Muscle of leg (tissue), 11 donors: ENCODE results near the gene FOXO6. TPM values are rescaled to one million over a fixed set of nuclear protein-coding genes. Genes with fewer than 3 reads are reported as not detected.

Source experiments
- DNase-seq: peaks from one replicate; pipeline ENCODE4 v3.0.0; 2013
- H3K27ac ChIP-seq: one replicate; pipeline ENCODE4 v1.5.1; 2013; ENCODE audit warnings: mild to moderate bottlenecking, low read length, control low read depth
- H3K27me3 ChIP-seq: one replicate; pipeline ENCODE4 v1.6.1; 2013; ENCODE audit warnings: low read length; ENCODE audit not compliant: control insufficient read depth, insufficient read depth
- H3K36me3 ChIP-seq: one replicate; pipeline ENCODE4 v1.6.1; 2013; ENCODE audit warnings: low read length; ENCODE audit not compliant: control insufficient read depth, insufficient read depth
- H3K4me1 ChIP-seq: one replicate; pipeline ENCODE4 v1.6.1; 2013; ENCODE audit warnings: low read length; ENCODE audit not compliant: control insufficient read depth, insufficient read depth
- H3K4me3 ChIP-seq: one replicate; pipeline ENCODE4 v1.5.1; 2013; ENCODE audit warnings: low read length, control low read depth
- H3K9me3 ChIP-seq: replicated peaks from 2 replicates; pipeline ENCODE4 v1.6.1; 2013; ENCODE audit warnings: low read depth, low read length; ENCODE audit not compliant: control insufficient read depth
- WGBS: methylation state at CpG from one replicate; pipeline ENCODE4 v1.1.5; 2013; ENCODE audit warnings: missing lambda C conversion rate; ENCODE audit not compliant: insufficient coverage; 5-methylcytosine and 5-hydroxymethylcytosine counted together
- polyA plus RNA-seq, 8 donors: library from polyadenylated mRNA; unstranded; fragments of 120-200 nt; gene quantifications; one replicate each; pipeline versions ENCODE4 v1.2.1 to v1.2.3, GENCODE V29; 2013; ENCODE audit warnings: inconsistent platforms in 1 of 8, low replicate concordance in 1 of 8; ENCODE audit not compliant: insufficient read length in 8 of 8, insufficient read depth in 1 of 8
- total RNA-seq: library from RNA; stranded (reverse); fragments of 120-200 nt; gene quantifications from one replicate; pipeline ENCODE4 v1.2.4, GENCODE V29; 2013

FOXO6 gene
- total and polyA plus RNA-seq, 9 donors: 3.5 to 16.2 (median 10.0) TPM

- WGBS: no CpG with 5 or more reads among the region's 4 CpGs
- no peak for DNase-seq
- peaks cover 91% of the 10 kb centered on the region for H3K4me1 ChIP-seq
- H3K36me3 ChIP-seq: no peaks in the 10 kb centered on the region
- no peak overlapping the region for H3K4me3 ChIP-seq
- H3K27me3 ChIP-seq: peaks cover 10% of the 10 kb centered on the region
- H3K9me3 ChIP-seq: no peaks in the 10 kb centered on the region
- no peak overlapping the region for H3K27ac ChIP-seq
Observed at GRCh38 chr1:41392528-41392924, 31.3 kb downstream of the FOXO6 start.

- H3K4me1 ChIP-seq: peaks cover 91% of the 10 kb centered on the region
- WGBS: 65% methylated on average over 4 of the region's 6 CpGs
Observed at GRCh38 chr1:41393716-41394368, 32.6 kb downstream of the FOXO6 start.

GRCh38 chr1:41394369-41394744 lies 33.1 kb downstream of the FOXO6 start:
- Histone ChIP-seq H3K36me3 (no peaks in the 10 kb centered on the region), H3K4me1 (peaks cover 92% of the 10 kb centered on the region), H3K27me3 (peaks cover 10% of the 10 kb centered on the region), H3K27ac (no peak overlapping the region), H3K4me3 (no peak overlapping the region), H3K9me3 (no peaks in the 10 kb centered on the region)
- WGBS: 31% methylated on average over 5 of the region's 10 CpGs
- no peak for DNase-seq

More at GRCh38 chr1:41393716-41394368, 32.6 kb downstream of the FOXO6 start:
- H3K9me3 ChIP-seq: no peaks in the 10 kb centered on the region
- DNase-seq: no peak
- H3K4me3 ChIP-seq: no peak overlapping the region
- no peaks in the 10 kb centered on the region for H3K36me3 ChIP-seq
- H3K27me3 ChIP-seq: peaks cover 10% of the 10 kb centered on the region
- H3K27ac ChIP-seq: no peak overlapping the region

- peak overlapping the region; percentile 68 for H3K27ac ChIP-seq
- 79% methylated on average over 7 of the region's 14 CpGs for WGBS
- peak; percentile 73 for DNase-seq
- H3K9me3 ChIP-seq: peaks cover 2% of the 10 kb centered on the region
- H3K27me3 ChIP-seq: peaks cover 10% of the 10 kb centered on the region
- H3K4me3 ChIP-seq: no peak overlapping the region
- no peaks in the 10 kb centered on the region for H3K36me3 ChIP-seq
- H3K4me1 ChIP-seq: peaks cover 96% of the 10 kb centered on the region
Observed at GRCh38 chr1:41394959-41395956, 34.0 kb downstream of the FOXO6 start.

GRCh38 chr1:41396084-41396483 lies 34.9 kb downstream of the FOXO6 start:
- 11% methylated on average over 10 of the region's 14 CpGs for WGBS
- Histone ChIP-seq H3K27ac (peak overlapping the region; percentile 68), H3K9me3 (peaks cover 2% of the 10 kb centered on the region), H3K4me3 (no peak overlapping the region), H3K36me3 (no peaks in the 10 kb centered on the region), H3K4me1 (peaks cover 91% of the 10 kb centered on the region), H3K27me3 (peaks cover 10% of the 10 kb centered on the region)
- no peak for DNase-seq

- peaks cover 88% of the 10 kb centered on the region for H3K4me1 ChIP-seq
- H3K27ac ChIP-seq: peak overlapping the region; percentile 68
- no peak overlapping the region for H3K4me3 ChIP-seq
- H3K9me3 ChIP-seq: peaks cover 2% of the 10 kb centered on the region
- no peaks in the 10 kb centered on the region for H3K36me3 ChIP-seq
- DNase-seq: no peak
- H3K27me3 ChIP-seq: peaks cover 11% of the 10 kb centered on the region
- 80% methylated on average over 2 of the region's 5 CpGs for WGBS
Observed at GRCh38 chr1:41397020-41397419, 35.8 kb downstream of the FOXO6 start.

GRCh38 chr1:41397753-41398330 lies 36.6 kb downstream of the FOXO6 start:
- H3K27me3 ChIP-seq: peaks cover 11% of the 10 kb centered on the region
- H3K36me3 ChIP-seq: no peaks in the 10 kb centered on the region
- peaks cover 2% of the 10 kb centered on the region for H3K9me3 ChIP-seq
- no peak for DNase-seq
- H3K27ac ChIP-seq: peak overlapping the region; percentile 93
- peaks cover 88% of the 10 kb centered on the region for H3K4me1 ChIP-seq
- 70% methylated on average over 2 of the region's 3 CpGs for WGBS
- H3K4me3 ChIP-seq: no peak overlapping the region

GRCh38 chr1:41399145-41399795 lies 38.0 kb downstream of the FOXO6 start:
- no peak overlapping the region for H3K4me3 ChIP-seq
- H3K4me1 ChIP-seq: peaks cover 88% of the 10 kb centered on the region
- peak overlapping the region; percentile 93 for H3K27ac ChIP-seq
- H3K9me3 ChIP-seq: peaks cover 2% of the 10 kb centered on the region
- 28% methylated on average over 2 of the region's 13 CpGs for WGBS
- peaks cover 9% of the 10 kb centered on the region for H3K27me3 ChIP-seq
- H3K36me3 ChIP-seq: no peaks in the 10 kb centered on the region
- DNase-seq: peak; percentile 91

- H3K27me3 ChIP-seq: peaks cover 7% of the 10 kb centered on the region
- peak; percentile 83 for DNase-seq
- peaks cover 88% of the 10 kb centered on the region for H3K4me1 ChIP-seq
- WGBS: no CpG with 5 or more reads among the region's 3 CpGs
- no peak overlapping the region for H3K4me3 ChIP-seq
- peak overlapping the region; percentile 93 for H3K27ac ChIP-seq
- H3K9me3 ChIP-seq: peaks cover 2% of the 10 kb centered on the region
- H3K36me3 ChIP-seq: no peaks in the 10 kb centered on the region
Observed at GRCh38 chr1:41400225-41400624, 39.0 kb downstream of the FOXO6 start.
